Uterus (tissue), 4 donors: ENCODE data around the gene FXN. TPM values are rescaled to one million over a fixed set of nuclear protein-coding genes. Genes with fewer than 3 reads are reported as not detected.

Source experiments
- DNase-seq, 2 donors: peaks; one replicate each; pipeline ENCODE4 v3.0.0-alpha.2; 2019 to 2020
- H3K27ac ChIP-seq, 2 donors: fragments of 200-600 bp; sonication (generic); 1 replicate in 1 of 2; 2 replicates in 1 of 2; pipeline ENCODE4 v1.5.1; 2016 to 2018
- H3K27me3 ChIP-seq, 2 donors: fragments of 200-600 bp; sonication (generic); one replicate each; pipeline ENCODE4 v1.5.1; 2018 to 2019; ENCODE audit warnings: control low read depth in 1 of 2
- H3K36me3 ChIP-seq, 2 donors: fragments of 200-600 bp; sonication (generic); one replicate each; pipeline ENCODE4 v1.5.1; 2019; ENCODE audit warnings: control low read depth in 1 of 2
- H3K4me1 ChIP-seq, 2 donors: fragments of 200-600 bp; sonication (generic); one replicate each; pipeline ENCODE4 v1.5.1; 2018 to 2019; ENCODE audit warnings: control low read depth in 1 of 2
- H3K4me3 ChIP-seq, 2 donors: fragments of 200-600 bp; sonication (generic); 1 replicate in 1 of 2; 2 replicates in 1 of 2; pipeline ENCODE4 v1.5.1; 2018 to 2019; ENCODE audit warnings: mild to moderate bottlenecking in 1 of 2
- H3K9me3 ChIP-seq, 2 donors: fragments of 200-600 bp; sonication (generic); one replicate each; pipeline ENCODE4 v1.5.1; 2019; ENCODE audit warnings: control low read depth in 1 of 2
- CTCF ChIP-seq, 4 experiments: fragments of 200-600 bp in 2 of 4; fragments of 450-650 bp in 2 of 4; sonication (generic) in 2 of 4; IDR thresholded peaks; one replicate each; pipeline ENCODE4 v1.5.1; 2016 to 2019; ENCODE audit warnings: antibody characterized with exemption in 4 of 4, mild to moderate bottlenecking in 2 of 4, moderate library complexity in 1 of 4
- POLR2A ChIP-seq, 2 donors: fragments of 450-650 bp; IDR thresholded peaks; one replicate each; pipeline ENCODE4 v1.6.1; 2016; ENCODE audit warnings: antibody characterized with exemption in 2 of 2, mild to moderate bottlenecking in 1 of 2, moderate library complexity in 1 of 2
- intact Hi-C: fragments of 100-400 bp; cut with DNase I; formaldehyde crosslinking; loops from one replicate; pipeline ENCODE4 v1.15.1; 2023; ENCODE audit warnings: low total_unique reads
- total RNA-seq, 4 donors: library from RNA; depleted of rRNA in 3 of 4; stranded (reverse); fragments of >200 nt in 3 of 4; gene quantifications; one replicate each; pipeline versions ENCODE4 v1.1.0 to v1.2.4, GENCODE V29; 2014 to 2023
- donor health status: DM: yes; HTN: yes; CAD: no.

FXN gene
- total RNA-seq, 4 donors from 2014 or later = 5.9 to 20.3 (median 18.5) TPM

- no peak within 1 kb of the TSS for H3K4me3 ChIP-seq
- H3K4me1 ChIP-seq = no peaks in the 10 kb centered on the region
- no peak for DNase-seq
- H3K27ac ChIP-seq = no peak within 1 kb of the TSS
- H3K9me3 ChIP-seq = no peaks in the 10 kb centered on the region
- H3K27me3 ChIP-seq = no peaks in the 10 kb centered on the region
- intact Hi-C loops = no loop called here
- H3K36me3 ChIP-seq = no peaks in the 10 kb centered on the region
- no peak for TF ChIP-seq CTCF (IDR thresholded peaks at IDR 0.05)
- no peak for TF ChIP-seq POLR2A (IDR thresholded peaks at IDR 0.05)
Observed at GRCh38 chr9:69014013-69014412, 21.5 kb upstream of the FXN start, which contains the start of gene PRKACG. PRKACG (minus strand) TSS chr9:69014113; CDS start chr9:69014092, 21 bp downstream.

GRCh38 chr9:69016191-69017096, 19.1 kb upstream of the FXN start:
- H3K9me3 ChIP-seq = no peaks in the 10 kb centered on the region
- H3K4me1 ChIP-seq = no peaks in the 10 kb centered on the region
- no peaks in the 10 kb centered on the region for H3K27me3 ChIP-seq
- no peak for DNase-seq
- no peak overlapping the region for H3K27ac ChIP-seq
- no peaks in the 10 kb centered on the region for H3K36me3 ChIP-seq
- no peak for TF ChIP-seq CTCF (IDR thresholded peaks at IDR 0.05)
- TF ChIP-seq POLR2A (IDR thresholded peaks at IDR 0.05) = no peak
- no peak overlapping the region for H3K4me3 ChIP-seq
- intact Hi-C loops = no loop called here

- H3K4me1 ChIP-seq = no peaks in the 10 kb centered on the region
- H3K4me3 ChIP-seq = no peak overlapping the region
- intact Hi-C loops = no loop called here
- no peak overlapping the region for H3K27ac ChIP-seq
- H3K9me3 ChIP-seq = no peaks in the 10 kb centered on the region
- no peaks in the 10 kb centered on the region for H3K36me3 ChIP-seq
- no peaks in the 10 kb centered on the region for H3K27me3 ChIP-seq
- no peak for TF ChIP-seq POLR2A (IDR thresholded peaks at IDR 0.05)
- TF ChIP-seq CTCF (IDR thresholded peaks at IDR 0.05) = no peak
- DNase-seq = no peak
Observed at GRCh38 chr9:69018737-69019136, 16.8 kb upstream of the FXN start.

GRCh38 chr9:69019808-69020207, 15.7 kb upstream of the FXN start:
- intact Hi-C loops = no loop called here
- Histone ChIP-seq H3K9me3 (no peaks in the 10 kb centered on the region), H3K4me1 (no peaks in the 10 kb centered on the region)

More at GRCh38 chr9:69019808-69020207, 15.7 kb upstream of the FXN start:
- no peak overlapping the region for H3K27ac ChIP-seq
- H3K27me3 ChIP-seq = no peaks in the 10 kb centered on the region
- H3K4me3 ChIP-seq = no peak overlapping the region
- DNase-seq = no peak
- TF ChIP-seq CTCF (IDR thresholded peaks at IDR 0.05) (no peak), POLR2A (IDR thresholded peaks at IDR 0.05) (no peak)
- H3K36me3 ChIP-seq = no peaks in the 10 kb centered on the region
